GM12864 (cell line): ENCODE measurements around the gene ADIPOR2.

ENCODE experiments used
- DNase-seq: peaks from one replicate; pipeline ENCODE4 v3.0.0-alpha.2; 2011; ENCODE audit warnings: low read depth
- H3K4me3 ChIP-seq: 2 replicates; pipeline ENCODE4 v1.5.1; 2011; ENCODE audit warnings: mild to moderate bottlenecking, low read depth, low read length, control low read depth
- TF ChIP-seq, protein P1 (sequence below): IDR thresholded peaks from 2 replicates; pipeline ENCODE4 v1.5.1; 2011; ENCODE audit warnings: low read depth, mild to moderate bottlenecking, moderate library complexity, low read length, control low read depth, inconsistent platforms; ENCODE audit errors: missing control alignments

ADIPOR2 gene

DNA sequence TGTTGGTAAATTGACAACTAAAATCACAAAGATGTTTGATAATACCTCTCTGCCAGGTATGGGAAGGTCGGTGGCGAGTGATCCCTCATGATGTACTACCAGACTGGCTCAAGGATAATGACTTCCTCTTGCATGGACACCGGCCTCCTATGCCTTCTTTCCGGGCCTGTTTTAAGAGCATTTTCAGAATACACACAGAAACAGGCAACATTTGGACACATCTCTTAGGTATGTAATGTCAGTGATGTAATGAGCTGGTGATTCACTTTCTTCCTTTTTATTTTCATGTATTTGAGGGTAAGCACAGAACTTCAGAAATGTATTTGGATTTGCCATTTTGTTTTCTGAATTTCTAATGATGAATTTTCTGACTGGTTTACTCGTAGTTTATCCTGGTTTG is 86.9 kb downstream of the ADIPOR2 start:
- H3K4me3 ChIP-seq = no peak overlapping the region
- TF ChIP-seq, protein P1, sequence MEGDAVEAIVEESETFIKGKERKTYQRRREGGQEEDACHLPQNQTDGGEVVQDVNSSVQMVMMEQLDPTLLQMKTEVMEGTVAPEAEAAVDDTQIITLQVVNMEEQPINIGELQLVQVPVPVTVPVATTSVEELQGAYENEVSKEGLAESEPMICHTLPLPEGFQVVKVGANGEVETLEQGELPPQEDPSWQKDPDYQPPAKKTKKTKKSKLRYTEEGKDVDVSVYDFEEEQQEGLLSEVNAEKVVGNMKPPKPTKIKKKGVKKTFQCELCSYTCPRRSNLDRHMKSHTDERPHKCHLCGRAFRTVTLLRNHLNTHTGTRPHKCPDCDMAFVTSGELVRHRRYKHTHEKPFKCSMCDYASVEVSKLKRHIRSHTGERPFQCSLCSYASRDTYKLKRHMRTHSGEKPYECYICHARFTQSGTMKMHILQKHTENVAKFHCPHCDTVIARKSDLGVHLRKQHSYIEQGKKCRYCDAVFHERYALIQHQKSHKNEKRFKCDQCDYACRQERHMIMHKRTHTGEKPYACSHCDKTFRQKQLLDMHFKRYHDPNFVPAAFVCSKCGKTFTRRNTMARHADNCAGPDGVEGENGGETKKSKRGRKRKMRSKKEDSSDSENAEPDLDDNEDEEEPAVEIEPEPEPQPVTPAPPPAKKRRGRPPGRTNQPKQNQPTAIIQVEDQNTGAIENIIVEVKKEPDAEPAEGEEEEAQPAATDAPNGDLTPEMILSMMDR = no peak
- DNase-seq = no peak

DNA sequence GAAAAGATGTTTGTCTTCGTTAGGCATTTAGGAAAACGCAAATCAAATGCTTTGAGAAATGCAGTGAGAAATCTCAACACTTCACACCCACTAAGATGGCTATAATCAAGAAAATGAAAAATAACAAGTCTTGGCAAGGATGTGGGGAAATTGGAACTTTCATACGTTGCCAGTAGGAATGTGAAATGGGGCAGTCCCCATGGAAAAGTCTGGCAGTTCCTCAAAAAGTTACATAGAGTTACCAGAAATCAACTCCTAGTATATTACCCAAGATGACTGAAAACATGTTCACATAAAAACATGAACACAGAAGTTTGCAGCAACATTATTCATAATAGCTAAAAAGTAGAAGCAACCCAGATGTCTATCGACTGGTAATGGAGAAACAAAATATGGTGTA is 88.0 kb downstream of the ADIPOR2 start:
- no peak for DNase-seq
- H3K4me3 ChIP-seq = no peak overlapping the region
- TF ChIP-seq, protein P1 = no peak

DNA sequence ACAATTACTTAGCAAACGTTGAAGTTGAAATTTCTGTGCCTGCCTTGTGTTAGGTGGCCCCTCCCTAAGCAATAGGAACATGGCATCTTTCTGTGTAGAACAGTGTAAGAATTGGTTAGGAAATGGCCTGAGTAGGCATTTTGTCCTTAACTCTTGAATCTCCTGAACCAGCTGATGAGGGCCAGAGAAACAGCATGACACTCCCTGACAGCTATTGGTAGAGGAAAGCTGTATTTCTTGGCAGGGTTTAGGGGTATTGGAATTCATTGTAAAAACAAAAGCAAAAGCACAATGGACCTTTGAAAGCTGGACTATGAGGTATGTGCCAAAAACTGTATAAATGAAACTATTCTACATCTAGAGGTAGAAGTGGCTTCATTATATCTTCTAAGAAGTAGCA is 88.9 kb downstream of the ADIPOR2 start:
- DNase-seq = no peak

DNA sequence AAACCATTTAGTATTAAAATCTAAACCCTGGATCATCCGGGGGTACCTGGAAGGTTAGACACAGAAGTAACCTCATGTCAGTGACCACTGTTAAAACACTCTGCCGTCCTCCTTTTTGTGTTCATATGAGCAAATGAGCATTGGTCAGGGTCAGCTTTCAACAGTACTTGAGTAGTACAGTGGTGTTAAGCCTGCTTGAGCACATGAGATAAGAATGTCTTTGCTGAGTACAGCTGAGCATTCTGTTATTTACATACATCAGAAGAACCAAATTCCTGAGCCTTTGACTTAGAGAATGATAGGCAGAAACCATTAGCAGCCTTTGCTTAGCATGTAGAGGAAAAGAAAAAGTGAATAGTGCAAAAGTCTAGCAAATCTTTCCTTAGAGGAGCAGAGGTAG is 90.9 kb downstream of the ADIPOR2 start:
- no peak overlapping the region for H3K4me3 ChIP-seq
- TF ChIP-seq, protein P1 = no peak
- DNase-seq = no peak

More for the DNA sequence above, 88.9 kb downstream of the ADIPOR2 start:
- no peak overlapping the region for H3K4me3 ChIP-seq
- TF ChIP-seq, protein P1 = no peak

DNA sequence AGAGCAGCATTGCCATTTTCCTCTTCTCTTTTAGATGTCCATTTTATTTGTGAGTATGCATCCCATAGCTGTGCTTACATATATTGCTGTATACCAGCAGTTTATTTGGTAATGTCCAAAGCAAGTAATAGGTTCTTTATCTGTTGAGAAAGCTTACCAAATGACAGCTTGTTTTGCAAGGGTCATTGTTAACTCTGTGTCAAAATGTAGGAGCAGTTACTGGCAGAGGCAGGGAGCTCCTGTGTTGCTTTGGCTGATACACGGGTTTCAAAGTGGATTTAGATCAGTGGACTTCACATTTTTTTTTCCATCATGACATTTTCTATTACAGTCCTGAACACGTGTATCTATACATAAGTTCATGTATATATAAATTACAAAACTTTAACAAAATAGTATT is 91.3 kb downstream of the ADIPOR2 start:
- H3K4me3 ChIP-seq = no peak overlapping the region
- TF ChIP-seq, protein P1 = no peak
- no peak for DNase-seq

DNA sequence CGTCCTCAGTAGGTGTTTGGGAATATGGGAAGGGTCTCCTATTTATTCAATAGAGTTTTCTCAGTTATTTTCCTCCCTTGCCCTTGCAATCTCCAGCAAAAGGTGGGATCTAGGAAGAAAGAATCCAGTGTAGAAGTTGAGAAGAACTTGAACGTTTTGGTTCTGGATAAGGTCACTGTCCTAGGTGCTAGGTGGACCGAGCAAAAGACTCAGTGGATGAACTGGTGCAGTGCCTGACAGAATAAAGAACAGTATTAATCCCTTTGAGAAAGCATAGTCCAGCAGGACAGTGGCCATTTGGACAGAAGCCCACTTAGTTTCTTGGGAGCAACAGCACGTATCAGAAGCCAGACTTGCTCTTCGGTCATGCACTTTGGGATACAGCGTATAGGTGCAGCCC is 96.8 kb downstream of the ADIPOR2 start:
- TF ChIP-seq, protein P1 = no peak
- DNase-seq = no peak
- H3K4me3 ChIP-seq = no peak overlapping the region

DNA sequence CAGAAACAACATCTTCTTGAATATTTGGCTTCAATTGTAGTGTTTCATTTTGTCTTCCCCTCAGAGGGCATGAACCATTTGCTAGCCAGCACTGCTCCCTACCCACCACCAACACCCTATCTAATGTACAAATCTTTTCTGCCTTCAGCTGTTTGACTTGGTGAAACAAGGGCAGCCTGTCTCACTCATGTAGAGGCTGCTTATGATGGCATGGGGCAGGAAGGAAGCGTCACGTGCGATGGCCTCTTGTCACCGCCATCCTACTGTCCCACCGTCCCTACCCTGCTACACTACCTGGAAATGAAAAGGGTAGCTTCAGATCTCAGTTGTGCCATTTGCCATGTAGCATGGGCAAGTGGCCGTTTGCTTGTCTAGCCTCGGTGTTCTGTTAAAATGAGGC is 99.6 kb downstream of the ADIPOR2 start:
- no peak overlapping the region for H3K4me3 ChIP-seq
- no peak for DNase-seq
- TF ChIP-seq, protein P1 = no peak
